Tibial nerve (tissue), 3 donors: ENCODE results near the gene EXOG.

Source experiments
- CTCF ChIP-seq, 5 experiments: fragments of 200-600 bp in 3 of 5; fragments of 450-650 bp in 2 of 5; sonication (generic) in 3 of 5; IDR thresholded peaks; one replicate each; pipeline ENCODE4 v1.5.1; 2016 to 2019; ENCODE audit warnings: antibody characterized with exemption in 5 of 5, mild to moderate bottlenecking in 3 of 5, moderate library complexity in 2 of 5
- POLR2A ChIP-seq, 2 donors: fragments of 450-650 bp; IDR thresholded peaks; one replicate each; pipeline ENCODE4 v1.6.1; 2017; ENCODE audit warnings: antibody characterized with exemption in 2 of 2, mild to moderate bottlenecking in 2 of 2, moderate library complexity in 2 of 2

GRCh38 chr3:38555149-38555840 lies 59.2 kb downstream of the EXOG start:
- TF ChIP-seq POLR2A (IDR thresholded peaks at IDR 0.05): no peak
- no peak for TF ChIP-seq CTCF (IDR thresholded peaks at IDR 0.05)
